Measurements from ENCODE around the gene INTS1. TPM values are rescaled to one million over a fixed set of nuclear protein-coding genes. Genes with fewer than 3 reads are reported as not detected.

INTS1 gene
- total and polyA plus RNA-seq, 7 donors = 16.2 to 78.3 (median 22.9) TPM

GRCh38 chr7:1430056-1430845 is 73.9 kb downstream of the INTS1 start:
- Histone ChIP-seq H3K4me3 (no peak overlapping the region), H3K27me3 (peaks cover 0 to 44% (median 26%) of the 10 kb centered on the region in 3 donors), H3K27ac (no peak overlapping the region), H3K9me3 (no peaks in the 10 kb centered on the region), H3K36me3 (peaks cover 0 to 3% (median 0%) of the 10 kb centered on the region in 4 donors), H3K4me1 (peaks cover 0 to 10% (median 0%) of the 10 kb centered on the region in 4 donors)
- DNase-seq = no peak
- TF ChIP-seq EP300 (IDR thresholded peaks at IDR 0.05) (no peak), POLR2A (IDR thresholded peaks at IDR 0.05) (no peak), CTCF (IDR thresholded peaks at IDR 0.05) (no peak), POLR2AphosphoS5 (IDR thresholded peaks at IDR 0.05) (no peak)
- intact Hi-C loops (cut with DNase I) = loop anchor here (10.0 kb wide), 1 partner anchor 235 kb away; no protein-coding TSS in a partner anchor
- 54 to 73% methylated on average over 32 of the region's 32 CpGs for WGBS, 2 donors

DNA sequence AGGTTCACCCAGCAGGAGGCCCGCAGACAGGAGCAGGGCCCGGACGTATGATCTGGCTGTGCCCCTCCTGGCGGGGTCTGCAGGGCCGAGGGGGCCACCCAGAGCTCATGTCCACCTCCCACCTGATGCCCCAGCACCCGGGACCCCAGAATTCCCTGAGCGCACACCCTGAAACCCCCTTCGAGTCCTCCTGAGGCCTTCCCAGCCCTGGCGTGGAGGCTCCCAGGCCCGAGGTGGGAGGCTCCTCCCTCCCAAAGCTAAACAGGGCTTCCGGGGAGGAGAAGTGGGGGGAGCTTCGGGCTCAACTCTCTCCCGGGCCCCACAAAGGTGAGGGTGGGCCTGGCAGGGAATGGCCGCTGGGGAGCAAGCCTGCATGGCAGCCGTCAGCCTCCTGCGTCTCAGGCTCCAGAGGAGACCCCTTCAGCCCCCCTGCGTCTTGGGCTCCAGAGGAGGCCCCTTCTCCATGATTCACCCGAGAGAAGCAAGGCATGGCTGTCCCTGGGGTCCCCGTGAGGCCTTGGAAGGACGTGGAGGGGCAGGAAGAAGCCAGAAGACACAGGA is 75.2 kb downstream of the INTS1 start:
- WGBS, 2 donors = 44 to 60% methylated on average over 20 of the region's 20 CpGs
- TF ChIP-seq EP300 (IDR thresholded peaks at IDR 0.05) (no peak), CTCF (IDR thresholded peaks at IDR 0.05) (no peak), POLR2AphosphoS5 (IDR thresholded peaks at IDR 0.05) (no peak), POLR2A (IDR thresholded peaks at IDR 0.05) (no peak)
- intact Hi-C loops (cut with DNase I) = no loop called here

DNA sequence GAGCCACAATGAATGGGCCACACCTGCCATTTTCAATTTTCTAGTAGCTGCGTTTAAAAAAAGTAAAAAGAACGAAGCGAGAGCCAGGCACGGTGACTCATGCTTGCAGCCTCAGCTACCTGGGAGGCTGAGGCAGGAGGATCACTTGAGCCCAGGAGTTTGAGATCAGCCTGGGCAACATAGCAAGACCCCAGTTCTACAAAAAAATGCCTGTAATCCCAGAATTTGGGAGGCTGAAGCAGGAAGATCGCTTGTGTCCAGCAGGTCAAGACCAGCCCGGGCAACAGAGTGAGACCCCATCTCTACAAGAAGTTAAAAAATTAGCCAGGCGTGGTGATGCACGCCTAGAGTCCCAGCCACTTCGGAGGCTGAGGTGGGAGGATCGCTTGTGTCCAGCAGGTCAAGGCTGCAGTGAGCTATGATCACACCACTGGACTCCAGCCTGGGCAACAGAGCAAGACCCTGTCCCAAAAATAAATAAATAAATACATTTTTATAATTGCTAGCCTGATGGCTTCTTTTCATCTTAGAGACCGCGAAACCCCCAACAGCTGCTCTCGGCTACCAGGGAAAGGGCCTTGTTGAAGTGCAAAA is 77.0 kb downstream of the INTS1 start:
- H3K9me3 ChIP-seq = no peaks in the 10 kb centered on the region
- no peaks in the 10 kb centered on the region for H3K36me3 ChIP-seq
- TF ChIP-seq CTCF (IDR thresholded peaks at IDR 0.05) = no peak
- TF ChIP-seq EP300 (IDR thresholded peaks at IDR 0.05) = no peak
- no peak for TF ChIP-seq POLR2A (IDR thresholded peaks at IDR 0.05)
- no peak for TF ChIP-seq POLR2AphosphoS5 (IDR thresholded peaks at IDR 0.05)
- WGBS, 2 donors = 87 to 91% methylated on average over 13 of the region's 13 CpGs
- no peak overlapping the region for H3K4me3 ChIP-seq
- intact Hi-C loops (cut with DNase I) = no loop called here
- H3K27ac ChIP-seq = no peak overlapping the region
- H3K4me1 ChIP-seq = peaks cover 0 to 1% (median 0%) of the 10 kb centered on the region in 4 donors
- H3K27me3 ChIP-seq = peaks cover 0 to 59% (median 40%) of the 10 kb centered on the region in 3 donors
- DNase-seq = no peak

More for the DNA sequence above, 75.2 kb downstream of the INTS1 start:
- Histone ChIP-seq H3K4me3 (no peak overlapping the region), H3K4me1 (peaks cover 0 to 10% (median 0%) of the 10 kb centered on the region in 4 donors), H3K27ac (no peak overlapping the region), H3K9me3 (no peaks in the 10 kb centered on the region), H3K27me3 (peaks cover 0 to 44% (median 26%) of the 10 kb centered on the region in 3 donors), H3K36me3 (no peaks in the 10 kb centered on the region)
- DNase-seq = no peak

DNA sequence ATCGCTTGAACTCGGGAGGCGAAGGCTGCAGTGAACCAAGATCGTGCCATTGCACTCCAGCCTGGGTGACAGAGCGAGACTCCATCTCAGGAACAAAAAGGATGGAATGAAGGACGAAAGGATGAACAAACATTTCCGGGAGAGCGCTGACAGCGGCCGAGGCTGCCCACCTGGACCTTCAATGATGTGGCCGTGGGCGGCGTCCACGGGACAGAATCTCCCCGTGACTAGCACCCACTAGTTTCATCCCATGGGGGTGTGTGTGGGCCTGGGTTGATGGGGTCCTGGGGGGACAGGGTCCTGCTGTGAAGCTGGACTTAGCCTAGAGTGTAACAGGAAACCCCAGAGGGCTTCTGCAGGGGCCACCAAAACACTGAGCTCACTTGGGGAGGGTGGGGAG is 77.7 kb downstream of the INTS1 start:
- DNase-seq = no peak
- Histone ChIP-seq H3K4me3 (no peak overlapping the region), H3K27me3 (peaks cover 0 to 59% (median 40%) of the 10 kb centered on the region in 3 donors), H3K4me1 (no peaks in the 10 kb centered on the region), H3K27ac (no peak overlapping the region), H3K9me3 (no peaks in the 10 kb centered on the region), H3K36me3 (no peaks in the 10 kb centered on the region)
- TF ChIP-seq EP300 (IDR thresholded peaks at IDR 0.05) = no peak
- no peak for TF ChIP-seq CTCF (IDR thresholded peaks at IDR 0.05)
- TF ChIP-seq POLR2AphosphoS5 (IDR thresholded peaks at IDR 0.05) = no peak
- TF ChIP-seq POLR2A (IDR thresholded peaks at IDR 0.05) = no peak
- intact Hi-C loops (cut with DNase I) = no loop called here
- 89 to 93% methylated on average over 15 of the region's 15 CpGs for WGBS, 2 donors

Data from sigmoid colon (tissue), 7 donors.